GM12874 (cell line): ENCODE data around the gene ITPR3.

ENCODE experiments used
- TF ChIP-seq, protein P1 (sequence below): IDR thresholded peaks from 2 replicates; pipeline ENCODE4 v1.5.1; 2011; ENCODE audit warnings: low read depth, mild to moderate bottlenecking, control low read depth, low read length, moderate library complexity; ENCODE audit not compliant: insufficient read depth

Gene ITPR3

DNA sequence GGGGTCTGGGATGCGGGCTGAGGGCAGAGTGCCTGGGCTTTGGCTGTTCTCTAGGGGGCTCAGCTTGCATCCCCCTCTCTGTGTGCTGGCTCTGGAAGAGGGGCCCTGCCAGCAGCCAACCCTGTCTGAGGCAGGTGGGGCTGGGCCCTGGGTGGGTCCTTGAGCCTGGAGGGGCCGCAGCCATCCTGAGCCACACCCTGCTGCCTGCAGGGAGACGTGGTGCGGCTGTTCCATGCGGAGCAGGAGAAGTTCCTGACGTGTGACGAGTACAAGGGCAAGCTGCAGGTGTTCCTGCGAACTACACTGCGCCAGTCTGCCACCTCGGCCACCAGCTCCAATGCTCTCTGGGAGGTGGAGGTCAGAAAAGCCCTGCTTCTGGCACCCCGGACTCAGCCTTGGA, 41.2 kb downstream of the ITPR3 start:
- TF ChIP-seq, protein P1, sequence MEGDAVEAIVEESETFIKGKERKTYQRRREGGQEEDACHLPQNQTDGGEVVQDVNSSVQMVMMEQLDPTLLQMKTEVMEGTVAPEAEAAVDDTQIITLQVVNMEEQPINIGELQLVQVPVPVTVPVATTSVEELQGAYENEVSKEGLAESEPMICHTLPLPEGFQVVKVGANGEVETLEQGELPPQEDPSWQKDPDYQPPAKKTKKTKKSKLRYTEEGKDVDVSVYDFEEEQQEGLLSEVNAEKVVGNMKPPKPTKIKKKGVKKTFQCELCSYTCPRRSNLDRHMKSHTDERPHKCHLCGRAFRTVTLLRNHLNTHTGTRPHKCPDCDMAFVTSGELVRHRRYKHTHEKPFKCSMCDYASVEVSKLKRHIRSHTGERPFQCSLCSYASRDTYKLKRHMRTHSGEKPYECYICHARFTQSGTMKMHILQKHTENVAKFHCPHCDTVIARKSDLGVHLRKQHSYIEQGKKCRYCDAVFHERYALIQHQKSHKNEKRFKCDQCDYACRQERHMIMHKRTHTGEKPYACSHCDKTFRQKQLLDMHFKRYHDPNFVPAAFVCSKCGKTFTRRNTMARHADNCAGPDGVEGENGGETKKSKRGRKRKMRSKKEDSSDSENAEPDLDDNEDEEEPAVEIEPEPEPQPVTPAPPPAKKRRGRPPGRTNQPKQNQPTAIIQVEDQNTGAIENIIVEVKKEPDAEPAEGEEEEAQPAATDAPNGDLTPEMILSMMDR = no peak

DNA sequence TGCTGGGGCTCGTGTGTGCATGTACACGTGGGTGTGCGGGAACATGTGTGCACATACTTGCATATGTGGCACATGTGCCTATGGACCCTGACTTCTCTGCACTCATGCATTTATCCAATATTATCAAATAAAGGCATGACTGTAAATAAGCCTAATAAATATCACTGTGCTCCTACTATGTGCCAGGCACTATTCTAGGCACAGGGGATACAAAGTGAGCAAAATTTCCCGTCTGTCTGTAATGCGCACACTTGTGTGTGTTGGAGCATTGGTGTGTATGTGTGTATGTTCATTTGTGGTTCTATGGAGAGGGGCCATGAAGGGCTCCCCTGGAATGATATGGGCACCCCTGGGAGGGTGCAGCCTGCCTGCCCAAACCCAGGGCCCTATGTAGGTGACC, 41.9 kb downstream of the ITPR3 start:
- TF ChIP-seq, protein P1 = no peak

DNA sequence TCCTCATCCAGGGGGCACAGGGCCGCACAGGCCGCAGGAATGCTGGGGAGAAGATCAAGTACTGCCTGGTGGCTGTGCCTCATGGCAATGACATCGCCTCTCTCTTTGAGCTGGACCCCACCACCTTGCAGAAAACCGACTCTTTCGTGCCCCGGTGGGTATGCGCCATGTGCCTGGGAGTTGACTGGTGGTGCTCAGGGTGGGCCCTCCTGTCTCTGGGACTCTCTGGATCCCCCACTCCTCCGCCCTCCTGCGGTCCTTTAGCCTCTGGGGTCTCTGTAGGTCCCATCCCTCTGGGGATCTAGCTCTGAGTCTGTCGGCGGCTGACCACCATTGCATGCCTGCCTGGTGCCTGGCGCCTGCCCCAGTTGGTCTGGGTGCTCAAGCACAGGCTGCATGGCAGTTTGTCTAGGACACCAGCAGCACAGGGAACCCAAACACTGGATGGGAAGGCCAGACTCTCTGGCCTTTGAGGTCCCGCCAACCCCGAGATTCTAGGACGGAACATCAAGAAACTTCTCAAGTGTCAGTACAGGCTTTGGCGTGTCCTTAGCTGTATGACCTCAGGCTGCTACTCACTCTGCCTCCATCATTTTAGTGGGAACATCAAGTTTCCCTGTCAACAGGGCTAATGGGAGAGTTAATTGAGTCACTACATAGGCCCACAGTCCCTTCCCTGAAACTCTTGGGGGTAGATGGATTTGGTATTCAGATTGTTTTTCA, 42.8 kb downstream of the ITPR3 start:
- TF ChIP-seq, protein P1 = no peak

DNA sequence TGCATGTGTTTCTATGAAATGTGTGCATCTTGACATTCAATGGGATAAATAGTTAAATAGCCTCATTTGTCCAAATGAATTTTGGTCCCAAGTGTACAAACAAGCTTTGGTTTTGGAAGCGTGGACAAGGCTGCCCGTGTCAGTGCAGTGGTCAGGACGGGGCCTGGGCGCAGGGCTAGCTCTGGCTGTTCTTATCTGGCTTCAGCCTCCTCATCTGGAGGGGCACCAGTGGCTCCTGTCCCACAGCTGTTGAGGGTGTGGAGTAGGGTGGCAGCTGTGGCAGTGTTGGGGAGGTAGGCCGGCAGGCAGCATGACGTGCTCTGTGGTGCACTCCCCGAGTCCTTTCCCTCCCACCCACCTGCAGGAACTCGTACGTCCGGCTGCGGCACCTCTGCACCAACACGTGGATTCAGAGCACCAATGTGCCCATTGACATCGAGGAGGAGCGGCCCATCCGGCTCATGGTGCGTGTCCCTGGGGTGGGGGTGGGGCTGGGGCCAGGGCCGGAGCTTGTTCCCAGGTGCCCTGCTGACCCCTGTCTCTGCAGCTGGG, 43.5 kb downstream of the ITPR3 start:
- TF ChIP-seq, protein P1 = no peak

DNA sequence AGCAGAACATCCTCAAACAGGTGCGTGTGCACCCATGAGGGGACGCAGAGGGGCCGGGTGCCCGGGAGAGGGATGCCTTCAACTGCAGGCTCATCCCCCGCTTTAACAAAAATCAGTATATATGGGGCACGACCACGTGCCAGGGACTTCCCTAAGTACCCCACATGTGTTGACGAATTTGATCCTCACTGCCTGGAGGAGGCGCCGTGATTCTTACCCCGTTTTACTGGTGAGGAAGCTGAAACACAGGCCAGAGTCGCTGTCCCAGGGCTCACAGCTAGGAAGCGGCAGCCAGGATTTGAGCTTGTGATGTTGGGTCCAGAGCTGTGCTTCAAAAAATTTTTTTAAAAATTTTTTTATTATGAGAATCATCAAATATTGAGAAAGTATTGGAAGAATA, 44.8 kb downstream of the ITPR3 start:
- TF ChIP-seq, protein P1 = no peak

DNA sequence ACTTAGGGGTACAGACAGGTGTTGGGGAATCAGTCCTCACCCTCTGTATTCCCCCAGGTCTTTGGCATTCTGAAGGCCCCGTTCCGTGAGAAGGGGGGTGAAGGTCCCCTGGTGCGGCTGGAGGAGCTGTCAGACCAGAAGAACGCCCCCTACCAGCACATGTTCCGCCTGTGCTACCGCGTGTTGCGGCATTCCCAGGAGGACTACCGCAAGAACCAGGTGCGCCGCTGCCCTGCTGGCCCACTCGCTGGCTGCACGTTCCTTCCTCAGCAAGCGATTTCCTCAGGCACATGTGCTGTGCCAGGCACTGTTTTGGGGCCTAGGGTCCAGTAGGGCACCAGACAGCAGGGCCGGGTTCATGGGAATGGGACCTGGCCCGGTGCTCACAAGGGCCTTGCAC, 46.0 kb downstream of the ITPR3 start:
- TF ChIP-seq, protein P1 = no peak

DNA sequence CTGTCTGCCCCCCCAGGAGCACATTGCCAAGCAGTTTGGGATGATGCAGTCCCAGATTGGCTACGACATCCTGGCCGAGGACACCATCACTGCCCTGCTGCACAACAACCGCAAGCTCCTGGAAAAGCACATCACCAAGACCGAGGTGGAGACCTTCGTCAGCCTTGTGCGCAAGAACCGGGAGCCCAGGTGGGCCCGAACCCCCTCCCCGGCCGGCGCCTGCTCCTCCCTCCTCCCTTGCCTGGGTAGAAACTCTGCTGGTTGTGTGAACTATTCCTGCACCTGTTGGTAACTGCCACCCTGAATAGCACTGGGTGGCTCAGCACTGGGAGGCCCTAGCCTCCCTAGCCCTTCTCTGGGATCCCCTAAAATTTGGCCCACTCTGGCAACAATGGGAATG, 46.7 kb downstream of the ITPR3 start:
- TF ChIP-seq, protein P1 = no peak
